ENCODE measurements around the gene MYL6.
"Not testable (repeated sequence)": the region's sequence is repeated elsewhere in the genome, so short reads cannot be mapped to it uniquely, and the experiment has no call there.

The MYL6 gene

DNA sequence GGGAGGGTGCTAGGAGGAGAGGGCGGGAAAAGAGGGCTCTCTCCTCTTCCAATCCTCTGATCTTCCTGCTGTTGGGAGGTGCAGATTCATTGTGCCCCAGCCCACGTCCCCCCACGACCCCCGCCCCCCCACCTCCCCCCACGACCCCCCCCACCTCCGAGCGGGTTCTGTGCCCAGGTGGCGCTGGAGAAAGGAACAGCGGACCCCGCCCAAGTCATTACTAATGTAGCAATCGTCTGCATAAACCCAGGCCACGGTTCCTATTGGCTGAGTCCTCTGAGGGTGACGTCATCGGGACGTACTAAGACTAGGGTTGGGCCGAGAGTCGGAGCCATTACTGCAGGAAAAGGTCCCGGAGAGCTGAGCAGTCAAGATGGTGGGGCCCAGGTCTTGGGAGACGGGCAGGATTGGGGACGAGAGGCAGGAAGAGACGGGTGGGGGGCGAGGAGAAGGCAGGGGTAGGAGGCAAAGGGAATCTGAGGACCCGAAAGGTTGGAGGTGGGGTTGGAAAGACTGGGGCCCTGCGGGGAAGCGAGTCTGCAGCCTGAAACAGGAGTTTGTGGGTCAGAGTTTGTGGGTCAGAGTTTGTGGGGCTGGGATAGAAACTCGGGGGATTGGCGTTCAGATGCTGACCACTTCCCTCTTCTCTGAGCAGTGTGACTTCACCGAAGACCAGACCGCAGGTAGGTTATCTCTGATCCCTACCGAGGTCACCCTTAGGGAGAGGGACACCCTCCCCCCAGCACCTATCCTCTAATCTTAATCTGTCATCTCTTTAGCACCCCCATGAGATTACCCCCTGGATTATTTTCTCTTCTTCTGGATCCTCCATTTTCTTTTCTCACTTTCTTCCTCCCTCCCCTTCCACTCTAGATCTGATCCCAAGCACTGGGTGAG is at the start of gene MYL6:
TSS of gene MYL6 (plus strand) at position 331 of the 897 bp plus-strand sequence. CDS start at position 374, 43 bp downstream.
- DNase-seq: peak; percentile 90

- no peak for DNase-seq
These were observed 47.6 kb upstream of the MYL6 start for GRCh38 chr12:56110571-56110970.

DNA sequence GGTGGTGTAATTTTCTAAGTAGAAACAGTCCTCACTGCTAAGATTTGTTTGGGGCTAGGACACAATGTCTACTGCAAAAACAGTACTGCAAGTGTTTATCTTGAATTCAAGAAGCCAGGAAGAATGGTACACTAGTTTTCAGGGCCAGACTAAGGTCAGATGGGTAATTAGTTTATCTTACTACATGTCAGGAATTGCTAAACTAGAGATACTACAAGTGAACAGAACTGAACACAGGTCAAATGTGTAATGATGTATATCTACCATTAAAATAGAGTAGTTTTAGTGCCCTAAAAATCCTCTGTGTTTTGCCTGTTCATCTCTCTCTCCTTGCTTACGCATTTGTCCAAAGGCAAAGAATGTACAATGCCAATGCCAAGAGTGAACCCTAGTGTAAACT is 44.1 kb upstream of the MYL6 start:
- DNase-seq: no peak

- no peak for DNase-seq
These were observed 42.8 kb upstream of the MYL6 start for GRCh38 chr12:56115329-56115728.

DNA sequence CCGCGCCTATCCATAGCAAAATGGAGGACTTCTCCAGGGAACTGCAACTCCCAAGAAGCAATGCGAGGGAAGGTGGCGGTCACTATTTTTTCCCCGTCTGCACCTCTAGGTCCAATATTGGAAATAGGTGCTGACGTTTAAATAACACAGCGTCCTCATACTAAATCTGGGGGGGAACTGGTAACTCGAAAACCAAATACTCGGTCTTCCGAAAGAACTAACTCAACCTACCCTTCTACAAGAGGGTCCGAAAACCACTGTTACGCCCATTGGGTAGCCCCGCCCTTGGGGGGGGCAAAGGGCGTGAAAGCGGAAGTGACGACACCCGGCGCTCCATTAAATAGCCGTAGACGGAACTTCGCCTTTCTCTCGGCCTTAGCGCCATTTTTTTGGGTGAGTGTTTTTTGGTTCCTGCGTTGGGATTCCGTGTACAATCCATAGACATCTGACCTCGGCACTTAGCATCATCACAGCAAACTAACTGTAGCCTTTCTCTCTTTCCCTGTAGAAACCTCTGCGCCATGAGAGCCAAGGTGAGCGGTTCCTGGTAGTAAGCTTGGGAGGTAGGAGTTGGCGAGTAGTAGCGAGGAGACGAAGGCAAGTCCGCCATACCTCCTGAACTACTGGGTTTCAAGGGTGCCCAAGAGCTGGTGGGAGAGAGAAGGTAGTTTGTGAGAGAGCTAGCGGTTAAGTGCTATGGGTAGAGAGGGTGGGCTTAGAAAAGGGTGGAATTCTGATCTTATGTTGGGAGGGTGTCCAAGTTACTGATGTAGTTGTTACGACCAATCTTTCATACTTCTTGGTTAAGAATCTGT is 41.7 kb upstream of the MYL6 start, which contains the start of gene RPL41:
TSS of gene RPL41 (plus strand) at position 367 of the 815 bp plus-strand sequence.
- peak; percentile 89 for DNase-seq

- DNase-seq: not testable (repeated sequence)
These were observed 41.0 kb upstream of the MYL6 start for GRCh38 chr12:56117082-56117706.

- peak; percentile 96 for DNase-seq
These were observed 40.1 kb upstream of the MYL6 start, which contains the start of gene ZC3H10 for GRCh38 chr12:56117778-56118687. Gene ZC3H10 (plus strand): TSS chr12:56118266. CDS start chr12:56120563, 2,297 bp downstream.

- DNase-seq: no peak
These were observed 39.3 kb upstream of the MYL6 start for GRCh38 chr12:56118688-56119357.

DNA sequence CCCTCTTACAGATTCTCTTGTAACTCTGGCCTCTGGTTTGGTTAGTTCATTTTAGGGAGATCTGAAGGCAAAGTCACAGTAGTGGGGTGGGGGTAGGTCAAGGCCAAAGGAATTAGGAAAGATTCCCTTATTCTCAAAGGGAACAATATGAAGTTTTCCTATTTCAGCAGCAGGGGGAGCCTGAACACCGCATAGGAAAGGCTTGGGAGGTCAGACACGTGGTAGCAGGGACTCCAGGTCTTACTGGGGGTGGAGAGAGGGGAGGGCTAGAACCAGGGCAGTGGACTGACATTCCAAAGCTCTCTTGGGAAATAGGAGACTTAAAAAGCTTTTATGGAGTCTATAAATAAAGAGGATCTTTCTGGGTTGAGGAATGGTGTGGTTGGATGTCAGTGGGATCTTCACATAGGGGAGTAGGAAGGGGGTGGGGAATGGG is 38.8 kb upstream of the MYL6 start:
- DNase-seq: no peak

DNA sequence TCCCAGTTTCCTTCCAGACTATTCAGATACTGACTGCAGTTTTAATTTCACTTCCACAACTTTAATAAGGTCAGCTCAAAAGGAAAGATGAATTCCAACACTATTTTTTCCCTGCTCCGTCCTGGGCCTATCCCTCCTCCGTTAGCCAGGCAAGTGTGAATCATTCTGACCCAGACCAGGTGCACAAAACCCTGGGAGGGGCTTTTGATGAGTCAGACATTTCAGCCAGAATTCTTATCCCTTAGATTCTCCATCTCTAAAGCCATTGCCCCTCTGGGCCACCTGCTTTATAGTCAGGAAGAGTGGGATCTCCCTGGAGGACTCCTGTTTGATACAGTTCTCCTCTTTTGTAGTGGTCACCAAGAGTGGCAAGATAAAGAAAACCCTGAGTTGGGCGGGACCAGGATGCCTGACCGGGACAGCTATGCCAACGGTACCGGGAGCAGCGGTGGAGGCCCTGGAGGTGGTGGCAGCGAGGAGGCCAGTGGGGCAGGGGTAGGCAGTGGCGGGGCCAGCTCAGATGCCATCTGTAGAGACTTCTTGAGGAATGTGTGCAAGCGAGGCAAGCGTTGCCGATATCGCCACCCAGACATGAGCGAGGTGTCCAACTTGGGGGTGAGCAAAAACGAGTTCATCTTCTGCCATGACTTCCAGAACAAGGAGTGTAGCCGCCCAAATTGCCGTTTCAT is 37.9 kb upstream of the MYL6 start:
- DNase-seq: no peak

DNA sequence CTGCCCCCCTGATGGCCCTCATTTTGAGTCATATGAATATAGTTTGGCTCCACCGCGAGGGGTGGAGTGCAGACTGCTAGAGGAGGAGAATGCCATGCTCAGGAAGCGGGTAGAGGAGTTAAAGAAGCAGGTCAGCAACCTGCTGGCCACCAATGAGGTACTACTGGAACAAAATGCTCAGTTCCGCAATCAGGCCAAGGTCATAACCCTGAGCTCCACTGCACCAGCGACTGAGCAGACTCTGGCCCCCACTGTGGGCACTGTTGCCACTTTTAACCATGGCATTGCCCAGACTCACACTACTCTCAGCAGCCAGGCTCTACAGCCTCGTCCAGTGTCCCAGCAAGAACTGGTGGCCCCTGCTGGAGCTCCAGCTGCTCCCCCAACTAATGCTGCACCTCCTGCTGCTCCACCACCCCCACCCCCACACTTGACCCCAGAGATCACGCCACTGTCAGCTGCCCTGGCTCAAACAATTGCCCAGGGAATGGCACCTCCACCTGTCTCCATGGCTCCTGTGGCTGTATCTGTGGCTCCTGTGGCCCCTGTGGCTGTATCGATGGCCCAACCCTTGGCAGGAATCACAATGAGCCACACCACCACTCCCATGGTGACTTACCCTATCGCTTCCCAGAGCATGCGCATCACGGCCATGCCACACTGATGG is 36.8 kb upstream of the MYL6 start:
- no peak for DNase-seq

DNA sequence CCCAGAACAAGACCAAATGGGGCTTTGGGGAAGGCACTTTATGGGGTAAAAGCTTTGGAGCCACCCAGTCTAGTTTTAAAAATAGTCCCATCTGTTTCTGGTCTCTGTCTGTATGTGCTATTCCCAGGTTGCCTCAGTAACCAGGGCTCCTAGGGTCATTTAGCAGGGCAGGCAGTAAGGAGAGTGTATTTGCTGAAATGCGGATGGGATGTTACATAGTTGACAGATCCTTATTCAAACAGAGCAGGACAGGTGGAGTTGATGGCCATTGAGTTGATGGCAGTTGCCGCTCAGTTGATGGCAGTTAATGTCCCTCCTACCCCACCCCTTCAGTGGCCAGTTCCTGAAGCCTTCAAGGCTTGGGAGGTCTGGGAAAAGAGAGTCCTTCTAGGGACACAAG is 35.5 kb upstream of the MYL6 start:
- no peak for DNase-seq

GRCh38 chr12:56124133-56124532 is 34.0 kb upstream of the MYL6 start:
- no peak for DNase-seq

DNA sequence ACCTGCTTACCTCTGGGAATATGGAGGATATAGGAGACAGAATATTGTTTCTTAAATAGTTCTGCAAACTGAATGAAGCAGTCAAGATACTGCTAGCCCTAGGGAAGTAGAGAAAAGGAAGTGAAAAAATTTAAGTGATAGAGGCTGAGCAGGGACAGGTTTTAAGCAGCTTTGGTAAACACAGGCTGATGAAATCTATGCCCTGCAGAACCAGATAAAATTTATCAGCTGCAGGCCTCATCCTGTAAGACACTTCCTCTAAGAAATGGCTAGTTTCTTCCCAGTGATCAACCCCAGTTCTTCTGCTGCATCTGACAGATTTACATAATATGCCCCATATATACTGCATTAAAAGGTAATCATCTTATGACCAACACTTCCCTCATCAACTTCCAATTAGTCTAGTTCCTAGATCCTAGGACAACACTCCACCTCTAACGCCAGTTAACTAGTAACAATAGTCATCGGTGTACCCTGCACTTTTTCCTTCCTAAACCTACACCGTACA is 31.4 kb upstream of the MYL6 start:
- DNase-seq: no peak

GRCh38 chr12:56127485-56127887 is 30.7 kb upstream of the MYL6 start:
- DNase-seq: no peak

DNA sequence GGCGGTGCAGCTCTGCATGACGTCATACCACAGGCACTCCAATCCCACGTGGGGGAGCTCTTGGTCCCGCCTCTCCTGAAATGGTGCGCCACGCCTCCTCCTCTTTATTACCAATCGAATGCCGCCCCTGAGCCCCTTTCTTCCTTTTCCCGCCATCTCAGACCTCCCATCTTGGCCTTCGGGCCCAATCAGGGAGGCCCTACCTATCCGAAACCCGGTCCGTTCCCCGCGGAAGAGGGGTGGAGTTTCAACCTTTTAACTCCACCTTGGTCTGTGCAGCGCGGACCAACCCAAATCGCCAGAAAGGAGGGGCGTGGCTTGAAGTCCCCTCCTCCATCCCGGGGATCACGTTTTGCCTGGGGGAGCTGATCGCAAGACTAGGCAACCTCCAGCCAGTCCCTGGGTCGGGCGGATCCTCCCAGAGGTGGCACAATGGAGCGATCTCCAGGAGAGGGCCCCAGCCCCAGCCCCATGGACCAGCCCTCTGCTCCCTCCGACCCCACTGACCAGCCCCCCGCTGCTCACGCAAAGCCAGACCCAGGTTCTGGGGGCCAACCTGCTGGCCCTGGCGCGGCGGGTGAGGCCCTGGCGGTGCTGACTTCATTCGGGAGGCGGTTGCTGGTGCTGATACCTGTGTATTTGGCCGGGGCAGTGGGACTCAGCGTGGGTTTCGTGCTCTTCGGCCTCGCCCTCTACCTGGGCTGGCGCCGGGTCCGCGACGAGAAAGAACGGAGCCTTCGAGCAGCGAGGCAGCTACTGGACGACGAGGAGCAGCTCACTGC is 30.1 kb upstream of the MYL6 start, which contains the start of gene ESYT1:
TSS of gene ESYT1 (plus strand) at position 380 of the 782 bp plus-strand sequence. CDS start at position 433, 53 bp downstream.
- peak; percentile 99 for DNase-seq

DNA sequence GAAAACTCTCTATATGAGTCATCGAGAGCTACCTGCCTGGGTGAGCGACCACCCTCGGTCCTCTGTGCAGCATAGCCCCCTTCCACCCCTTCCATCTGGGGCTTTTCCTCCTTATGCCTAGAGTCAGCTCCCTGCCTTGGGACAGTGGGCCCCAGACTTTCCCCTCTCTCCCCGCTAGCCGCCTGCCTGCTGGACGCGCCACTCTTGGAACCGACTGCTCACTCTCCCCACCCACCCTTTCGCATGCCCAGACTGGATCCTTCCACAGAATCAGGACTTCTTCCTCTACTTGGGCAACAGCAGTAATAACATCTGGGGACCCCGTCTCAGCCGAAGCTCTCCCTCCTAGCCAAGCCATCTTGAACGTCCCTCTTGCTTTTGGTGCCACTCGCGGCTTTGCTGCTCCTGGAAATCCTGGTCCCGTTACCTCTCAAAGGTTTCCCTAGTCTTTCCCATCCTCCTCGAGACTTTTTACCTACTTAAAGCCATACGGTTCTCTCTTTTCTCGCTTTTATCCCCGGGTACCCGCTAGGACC is 29.4 kb upstream of the MYL6 start:
- DNase-seq: no peak

DNA sequence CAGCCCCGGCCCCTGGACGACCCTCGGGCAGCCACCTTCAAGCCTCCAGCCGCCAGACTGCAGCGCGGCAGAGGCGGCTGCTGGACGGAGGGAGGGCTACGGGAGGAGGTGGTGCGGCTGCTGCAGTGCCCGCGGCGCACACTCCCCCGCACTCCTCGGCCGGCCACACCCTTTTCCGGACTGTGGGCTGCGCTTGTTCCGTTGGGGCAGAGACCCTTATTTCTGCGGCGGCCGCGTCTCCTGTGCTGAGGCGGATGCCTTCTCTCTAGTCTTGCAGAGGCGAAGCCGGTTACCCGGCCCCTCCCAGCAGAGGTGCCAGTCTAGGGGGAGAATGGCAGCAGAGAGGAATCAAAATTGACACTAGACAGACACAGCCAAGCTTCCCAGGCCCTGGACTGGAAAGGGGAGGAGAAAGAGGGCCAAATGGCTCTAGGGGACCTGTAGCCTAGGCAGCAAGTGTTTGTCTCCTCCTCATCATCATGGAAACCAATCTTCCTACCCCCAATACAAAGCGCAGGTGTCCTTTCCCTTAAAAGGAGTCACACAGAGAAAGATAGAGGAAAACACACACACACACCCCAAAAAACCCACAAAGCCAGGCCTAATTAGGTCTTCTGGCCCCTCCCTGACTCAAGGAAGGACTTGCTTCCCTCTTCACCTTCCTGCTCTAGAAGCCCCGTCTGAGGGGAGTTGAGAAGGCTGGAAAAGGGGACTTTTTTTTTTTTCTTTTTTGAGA is 28.8 kb upstream of the MYL6 start:
- DNase-seq: no peak

Data from NCI-H187 treated with DMSO at 0.1 percent for 48 hours (cell line).